MCF 10A (cell line): ENCODE data around the gene OR1C1. TPM values are rescaled to one million over a fixed set of nuclear protein-coding genes. Genes with fewer than 3 reads are reported as not detected.

Source experiments
- BruUV-seq: library from RNA; stranded (reverse); fragments of 400-500 nt; replicated peaks from 2 replicates; lab custom pipeline; 2021; lab: Mats Ljungman, UMichigan
- CTCF ChIA-PET: fragments of 300-600 bp; sonication (Branson Sonifier 250); formaldehyde crosslinking; extraction: SDS; loops from one replicate; lab custom pipeline; 2021; ENCODE audit warnings: antibody characterized with exemption, inconsistent platforms; lab: Yijun Ruan, JAX
- POLR2A ChIA-PET: fragments of 300-600, 350-650 bp; sonication (Branson Sonifier 250); formaldehyde crosslinking; extraction: SDS; loops from one replicate; lab custom pipeline; 2020; ENCODE audit warnings: antibody characterized with exemption, inconsistent platforms; lab: Yijun Ruan, JAX
- DNase-seq: peaks from one replicate; pipeline ENCODE4 v3.0.0-alpha.2; 2018; ENCODE audit not compliant: unreplicated experiment
- H3K27ac Mint-ChIP-seq: one replicate; pipeline ENCODE4 v1.8.0; 2022; ENCODE audit warnings: mild to moderate bottlenecking, low read depth, mixed read lengths; ENCODE audit not compliant: unreplicated experiment
- H3K27me3 Mint-ChIP-seq: one replicate; pipeline ENCODE4 v1.8.0; 2022; ENCODE audit warnings: mixed read lengths; ENCODE audit not compliant: insufficient read depth, unreplicated experiment
- H3K36me3 Mint-ChIP-seq: one replicate; pipeline ENCODE4 v1.8.0; 2022; ENCODE audit warnings: mild to moderate bottlenecking, moderate library complexity, mixed read lengths; ENCODE audit not compliant: insufficient read depth, unreplicated experiment
- H3K4me1 Mint-ChIP-seq: one replicate; pipeline ENCODE4 v1.8.0; 2022; ENCODE audit warnings: mixed read lengths; ENCODE audit not compliant: insufficient read depth, unreplicated experiment
- H3K4me3 Mint-ChIP-seq: one replicate; pipeline ENCODE4 v1.8.0; 2022; ENCODE audit warnings: mild to moderate bottlenecking, moderate library complexity, mixed read lengths; ENCODE audit not compliant: unreplicated experiment
- H3K9me3 Mint-ChIP-seq: one replicate; pipeline ENCODE4 v1.8.0; 2022; ENCODE audit warnings: mixed read lengths; ENCODE audit not compliant: unreplicated experiment
- CTCF ChIP-seq: fragments of 200-600 bp; IDR thresholded peaks from one replicate; pipeline ENCODE4 v1.8.0; 2022; ENCODE audit warnings: antibody characterized with exemption, mild to moderate bottlenecking; ENCODE audit not compliant: unreplicated experiment
- intact Hi-C: fragments of 100-400 bp; cut with micrococcal nuclease; formaldehyde crosslinking; loops from 2 replicates; pipeline ENCODE4 v1.14.1; 2022
- total RNA-seq: library from RNA; stranded (reverse); gene quantifications from 2 replicates; pipeline ENCODE4 v1.2.3, GENCODE V29; 2022

OR1C1 gene
- total RNA-seq, 1 experiment from 2014 or later: not detected

GRCh38 chr1:247741756-247742155 lies 18.6 kb downstream of the OR1C1 start:
- Mint-ChIP-seq H3K27ac (no peak overlapping the region), H3K27me3 (no peaks in the 10 kb centered on the region), H3K4me3 (no peak overlapping the region), H3K4me1 (peaks cover 26% of the 10 kb centered on the region), H3K36me3 (no peaks in the 10 kb centered on the region), H3K9me3 (no peaks in the 10 kb centered on the region)
- POLR2A ChIA-PET: interaction anchor here (1.4 to 1.5 kb wide), 2 partner anchors 12 to 14 kb away, joined by 3 to 4 read pairs; no protein-coding TSS in a partner anchor
- CTCF ChIA-PET: interaction anchor here (0.6 to 1.1 kb wide), 2 partner anchors 60 to 1943 kb away, joined by 3 read pairs; no protein-coding TSS in a partner anchor
- intact Hi-C loops: no loop called here
- no peak for TF ChIP-seq CTCF
- no peak for DNase-seq
- BruUV-seq: no TSS peak

GRCh38 chr1:247740721-247741120 lies 19.6 kb downstream of the OR1C1 start:
- ChIA-PET CTCF (interaction anchor here (1.1 kb wide), 1 partner anchor 59 kb away, joined by 3 read pairs; no protein-coding TSS in a partner anchor), POLR2A (interaction anchor here (0.8 kb wide), 1 partner anchor 9 kb away, joined by 8 read pairs; no protein-coding TSS in a partner anchor)
- Mint-ChIP-seq H3K27ac (no peak overlapping the region), H3K9me3 (no peaks in the 10 kb centered on the region), H3K4me3 (no peak overlapping the region), H3K27me3 (no peaks in the 10 kb centered on the region), H3K4me1 (peaks cover 16% of the 10 kb centered on the region), H3K36me3 (no peaks in the 10 kb centered on the region)
- TF ChIP-seq CTCF: no peak
- no TSS peak for BruUV-seq
- intact Hi-C loops: no loop called here
- DNase-seq: peak; percentile 49

GRCh38 chr1:247738315-247738714 lies 22.0 kb downstream of the OR1C1 start, which contains the start of gene OR14K1:
TSS of gene OR14K1 (plus strand) at chr1:247738615. CDS start at chr1:247738615, 0 bp downstream.
- Mint-ChIP-seq H3K36me3 (no peaks in the 10 kb centered on the region), H3K4me3 (no peak within 1 kb of the TSS), H3K27ac (no peak within 1 kb of the TSS), H3K9me3 (no peaks in the 10 kb centered on the region), H3K27me3 (no peaks in the 10 kb centered on the region), H3K4me1 (peaks cover 21% of the 10 kb centered on the region)
- ChIA-PET POLR2A (no interaction called here), CTCF (no interaction called here)
- no TSS peak for BruUV-seq
- no peak for TF ChIP-seq CTCF
- DNase-seq: no peak
- intact Hi-C loops: no loop called here

GRCh38 chr1:247721222-247721621 lies 39.1 kb downstream of the OR1C1 start:
- no peak for DNase-seq
- Mint-ChIP-seq H3K27ac (no peak overlapping the region), H3K4me3 (no peak overlapping the region), H3K9me3 (no peaks in the 10 kb centered on the region), H3K4me1 (no peaks in the 10 kb centered on the region), H3K36me3 (no peaks in the 10 kb centered on the region), H3K27me3 (no peaks in the 10 kb centered on the region)
- BruUV-seq: no TSS peak
- ChIA-PET POLR2A (no interaction called here), CTCF (no interaction called here)
- intact Hi-C loops: no loop called here
- TF ChIP-seq CTCF: no peak
